ENCODE results near the gene DERL3.

DERL3 gene

GRCh38 chr22:23847310-23847920 lies 8.6 kb upstream of the DERL3 start:
- TF ChIP-seq CTCF (IDR thresholded peaks at IDR 0.05; ENCODE audit: borderline replicate concordance, control extremely low read depth, extremely low read depth, insufficient read depth, missing control alignments): no peak
- DNase-seq (ENCODE audit: low spot score): no peak
- in situ Hi-C loops (cut with MboI; ENCODE audit: low sequenced_read_pairs, unreplicated experiment): loop anchor here (10.0 kb wide), 1 partner anchor 303 kb away; no protein-coding TSS in a partner anchor

DNA sequence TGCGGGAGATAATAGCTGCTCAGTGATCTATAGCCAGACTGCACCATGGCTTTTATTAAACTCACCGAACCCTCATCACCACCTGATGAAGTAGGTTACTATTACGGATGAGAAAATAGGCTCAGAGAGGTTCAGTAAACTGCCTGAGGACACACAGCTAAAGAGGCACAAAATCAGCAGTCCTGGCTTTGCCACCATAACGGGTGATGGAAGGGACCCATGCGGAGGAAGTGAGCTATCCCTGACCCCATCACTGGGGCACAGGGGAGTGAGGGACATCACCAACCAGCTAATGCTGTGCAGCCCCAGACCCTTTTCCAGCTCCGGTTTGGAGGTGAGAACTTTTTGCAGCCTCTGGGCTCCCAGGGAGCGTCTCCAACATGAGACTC lies 7.3 kb upstream of the DERL3 start:
- DNase-seq (ENCODE audit: low spot score): no peak
- no peak for TF ChIP-seq CTCF (IDR thresholded peaks at IDR 0.05; ENCODE audit: borderline replicate concordance, control extremely low read depth, extremely low read depth, insufficient read depth, missing control alignments)
- in situ Hi-C loops (cut with MboI; ENCODE audit: low sequenced_read_pairs, unreplicated experiment): loop anchor here (10.0 kb wide), 1 partner anchor 301 kb away; no protein-coding TSS in a partner anchor

- no peak for TF ChIP-seq CTCF (IDR thresholded peaks at IDR 0.05; ENCODE audit: borderline replicate concordance, control extremely low read depth, extremely low read depth, insufficient read depth, missing control alignments)
- no peak for DNase-seq (ENCODE audit: low spot score)
- in situ Hi-C loops (cut with MboI; ENCODE audit: low sequenced_read_pairs, unreplicated experiment): loop anchor here (10.0 kb wide), 1 partner anchor 301 kb away; no protein-coding TSS in a partner anchor
Observed at GRCh38 chr22:23845265-23846080, 6.7 kb upstream of the DERL3 start.

- no peak for TF ChIP-seq CTCF (IDR thresholded peaks at IDR 0.05; ENCODE audit: borderline replicate concordance, control extremely low read depth, extremely low read depth, insufficient read depth, missing control alignments)
- in situ Hi-C loops (cut with MboI; ENCODE audit: low sequenced_read_pairs, unreplicated experiment): loop anchor here (10.0 kb wide), 1 partner anchor 300 kb away; no protein-coding TSS in a partner anchor
- no peak for DNase-seq (ENCODE audit: low spot score)
Observed at GRCh38 chr22:23844739-23845202, 6.0 kb upstream of the DERL3 start.

DNA sequence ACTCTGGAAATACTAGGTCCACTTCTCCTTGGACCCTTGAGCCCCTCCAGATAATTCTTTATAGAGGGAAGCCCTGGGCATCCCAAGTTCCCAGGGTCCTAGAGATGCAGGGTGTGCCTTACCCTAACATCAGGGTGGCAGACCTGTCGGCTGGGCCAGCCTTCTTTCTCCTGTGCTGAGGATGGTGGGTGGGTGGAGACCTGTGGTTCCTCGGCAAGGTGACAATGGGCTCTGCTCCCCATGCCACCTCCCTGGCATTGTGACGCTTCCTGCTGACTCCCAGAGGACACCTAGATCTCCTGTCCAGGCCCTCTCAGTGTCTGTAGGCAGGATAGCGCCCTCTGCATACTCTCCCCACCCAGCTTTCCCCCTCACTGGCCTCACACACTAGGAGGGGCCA lies 3.8 kb upstream of the DERL3 start:
- in situ Hi-C loops (cut with MboI; ENCODE audit: low sequenced_read_pairs, unreplicated experiment): loop anchor here (10.0 kb wide), 1 partner anchor 298 kb away; no protein-coding TSS in a partner anchor
- no peak for DNase-seq (ENCODE audit: low spot score)
- no peak for TF ChIP-seq CTCF (IDR thresholded peaks at IDR 0.05; ENCODE audit: borderline replicate concordance, control extremely low read depth, extremely low read depth, insufficient read depth, missing control alignments)

DNA sequence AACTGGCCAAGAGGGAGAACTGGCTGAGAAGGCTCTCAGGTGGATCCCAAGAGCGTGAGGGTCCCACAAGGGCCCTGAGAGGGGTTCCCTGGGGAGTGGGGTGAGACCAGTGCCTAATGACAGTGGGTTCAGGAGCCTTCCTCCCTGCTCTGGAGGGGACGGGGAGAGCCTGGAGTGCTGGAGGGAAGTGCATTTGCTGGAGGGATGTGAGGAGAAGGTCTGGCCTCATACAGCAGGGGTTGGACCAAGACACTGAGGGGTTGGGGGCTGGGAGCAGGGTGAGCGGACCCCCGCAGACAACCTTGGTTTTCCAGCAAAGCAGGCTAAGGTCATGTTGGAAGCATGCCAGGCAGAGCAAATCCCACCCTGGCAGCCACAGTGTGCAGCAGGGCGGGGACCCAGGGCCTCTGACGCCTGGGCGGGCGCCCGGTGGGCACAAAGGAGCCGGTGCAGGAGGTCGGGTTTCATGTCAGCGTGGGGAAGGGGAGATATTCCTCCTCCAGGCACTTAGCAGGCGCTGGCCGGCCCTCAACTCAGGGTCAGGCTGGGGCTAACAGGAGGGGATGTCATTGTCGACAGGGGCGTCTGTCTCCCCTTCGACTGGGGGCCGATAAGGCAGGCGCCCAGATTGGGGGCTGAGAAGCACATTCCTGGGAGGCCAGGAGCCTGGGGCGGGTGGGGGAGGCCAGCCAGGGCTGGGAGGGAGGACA lies 3.1 kb upstream of the DERL3 start:
- DNase-seq (ENCODE audit: low spot score): no peak
- no peak for TF ChIP-seq CTCF (IDR thresholded peaks at IDR 0.05; ENCODE audit: borderline replicate concordance, control extremely low read depth, extremely low read depth, insufficient read depth, missing control alignments)
- in situ Hi-C loops (cut with MboI; ENCODE audit: low sequenced_read_pairs, unreplicated experiment): loop anchor here (10.0 kb wide), 1 partner anchor 297 kb away; no protein-coding TSS in a partner anchor

Data from GM13976 (cell line).